Astrocyte (in vitro differentiated cells and primary cell): ENCODE measurements around the gene TLNRD1.

ENCODE experiments used
- CTCF ChIP-seq: IDR thresholded peaks from 2 replicates; pipeline ENCODE4 v1.5.1; 2011; ENCODE audit warnings: low read depth, mild to moderate bottlenecking, inconsistent platforms, low read length, moderate library complexity; ENCODE audit not compliant: insufficient read depth
- EZH2 ChIP-seq: IDR thresholded peaks from 2 replicates; pipeline ENCODE4 v1.6.1; 2012; ENCODE audit warnings: mild to moderate bottlenecking, low read length, inconsistent platforms; ENCODE audit not compliant: insufficient read depth

- TF ChIP-seq CTCF (no peak), EZH2 (no peak)
Measured at GRCh38 chr15:81031203-81031602, 30.5 kb downstream of the TLNRD1 start.
